ENCODE measurements around the gene DPM1. TPM values are rescaled to one million over a fixed set of nuclear protein-coding genes. Genes with fewer than 3 reads are reported as not detected.

Gene DPM1
- total RNA-seq, 1 experiment from 2014 or later, result 65.5 TPM

DNA sequence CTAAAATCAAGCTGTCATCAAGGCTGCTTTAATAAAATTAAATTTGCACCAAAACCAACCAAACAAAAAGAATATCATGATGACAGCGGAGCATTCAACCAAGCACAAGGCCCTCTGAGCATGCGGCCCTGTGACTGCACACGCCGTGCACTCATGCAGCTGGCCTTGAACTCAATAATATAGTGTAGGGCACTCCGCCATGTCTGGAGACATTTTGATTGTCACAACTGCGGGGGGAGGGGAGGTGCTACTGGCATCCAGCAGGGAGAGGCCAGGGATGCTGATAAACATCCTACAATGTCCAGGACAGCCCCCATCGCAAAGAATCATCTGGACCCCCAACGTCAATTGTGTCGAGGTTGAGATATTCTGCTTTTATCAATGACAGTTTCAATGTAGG, 10.0 kb upstream of the DPM1 start:
- no TSS peak for BruUV-seq (replicated peaks)
- TF ChIP-seq EZH2phosphoT487 (IDR thresholded peaks at IDR 0.05; ENCODE audit: borderline replicate concordance), result no peak
- no peak for TF ChIP-seq ZFX (IDR thresholded peaks at IDR 0.05)
- TF ChIP-seq JUND (IDR thresholded peaks at IDR 0.05), result no peak
- no peak for TF ChIP-seq POLR2AphosphoS5 (IDR thresholded peaks at IDR 0.05; ENCODE audit: low read depth, low read length)
- no peak for TF ChIP-seq FOSL1 (IDR thresholded peaks at IDR 0.05; ENCODE audit: low read depth)
- ChIA-PET RAD21 (ENCODE audit: low non-redundant PET in 1 of 2, low total read pairs in 2 of 2, uncharacterized antibody in 2 of 2, unreplicated experiment in 2 of 2) (no interaction called here), POLR2A (no interaction called here), CTCF (interaction anchor here (0.9 kb wide), 1 partner anchor 20 kb away, joined by 3 read pairs; no protein-coding TSS in a partner anchor)
- Histone ChIP-seq H3K9ac (ENCODE audit: low read length) (no peak overlapping the region), H3K4me1 (ENCODE audit: control insufficient read depth in 1 of 2, insufficient read depth in 2 of 2, low read length in 2 of 2) (no peaks in the 10 kb centered on the region), H4K20me1 (ENCODE audit: insufficient read depth) (no peaks in the 10 kb centered on the region), H3K9me3 (ENCODE audit: control insufficient read depth in 1 of 2, insufficient read depth in 1 of 2, low read depth in 1 of 2, low read length in 2 of 2) (no peaks in the 10 kb centered on the region), H3K9me2 (ENCODE audit: insufficient read depth) (no peaks in the 10 kb centered on the region), H3K27me3 (ENCODE audit: insufficient read depth, low read length) (no peaks in the 10 kb centered on the region), H2AFZ (ENCODE audit: low read depth, low read length, poor library complexity, severe bottlenecking) (no peak overlapping the region), H3K27ac (ENCODE audit: low read depth, low read length) (no peak overlapping the region), H3K4me3 (replicated peaks in 1 of 2; ENCODE audit: low read depth in 1 of 2, low read length in 2 of 2) (no peak overlapping the region), H3K4me2 (ENCODE audit: low read length) (no peak overlapping the region), H3K36me3 (ENCODE audit: control insufficient read depth in 1 of 2, insufficient read depth in 2 of 2, low read length in 2 of 2) (no peaks in the 10 kb centered on the region), H3K79me2 (ENCODE audit: insufficient read depth, low read length) (no peaks in the 10 kb centered on the region)
- DNase-seq (ENCODE audit: low read depth, low spot score) (no peak), ATAC-seq (no peak)
- intact Hi-C loops (cut with micrococcal nuclease), result no loop called here

DNA sequence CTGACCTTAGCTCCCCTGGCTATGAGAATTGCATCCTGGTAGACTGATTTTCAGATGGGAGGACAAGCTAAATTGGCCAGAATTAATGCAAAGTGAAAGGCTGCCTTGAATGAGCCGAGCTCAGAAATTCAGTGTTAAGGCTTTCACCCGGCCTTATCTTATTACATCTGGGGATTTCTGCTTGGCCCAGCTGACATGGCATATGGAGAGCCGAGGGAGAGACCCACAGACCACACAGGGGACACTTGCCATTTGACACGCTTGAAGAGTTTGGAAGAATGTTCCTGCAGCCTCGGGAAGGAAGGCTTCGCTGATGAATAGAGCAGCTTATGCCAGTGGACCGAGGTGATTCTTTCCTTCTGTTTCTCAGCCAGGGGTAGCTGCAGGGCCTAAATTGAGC, 9.3 kb upstream of the DPM1 start:
- no peak overlapping the region for H3K27ac ChIP-seq (ENCODE audit: low read depth, low read length)
- intact Hi-C loops (cut with micrococcal nuclease), result no loop called here
- ChIA-PET POLR2A (no interaction called here), RAD21 (ENCODE audit: low non-redundant PET in 1 of 2, low total read pairs in 2 of 2, uncharacterized antibody in 2 of 2, unreplicated experiment in 2 of 2) (no interaction called here), CTCF (interaction anchor here (0.9 to 1.2 kb wide), 2 partner anchors 20 to 351 kb away, joined by 3 read pairs; no protein-coding TSS in a partner anchor)
- no peak for ATAC-seq
- H3K36me3 ChIP-seq (ENCODE audit: control insufficient read depth in 1 of 2, insufficient read depth in 2 of 2, low read length in 2 of 2), result no peaks in the 10 kb centered on the region
- H3K9me2 ChIP-seq (ENCODE audit: insufficient read depth), result no peaks in the 10 kb centered on the region
- no peak for DNase-seq (ENCODE audit: low read depth, low spot score)
- H3K9me3 ChIP-seq (ENCODE audit: control insufficient read depth in 1 of 2, insufficient read depth in 1 of 2, low read depth in 1 of 2, low read length in 2 of 2), result no peaks in the 10 kb centered on the region
- H2AFZ ChIP-seq (ENCODE audit: low read depth, low read length, poor library complexity, severe bottlenecking), result no peak overlapping the region
- BruUV-seq (replicated peaks), result no TSS peak
- TF ChIP-seq, protein P1, sequence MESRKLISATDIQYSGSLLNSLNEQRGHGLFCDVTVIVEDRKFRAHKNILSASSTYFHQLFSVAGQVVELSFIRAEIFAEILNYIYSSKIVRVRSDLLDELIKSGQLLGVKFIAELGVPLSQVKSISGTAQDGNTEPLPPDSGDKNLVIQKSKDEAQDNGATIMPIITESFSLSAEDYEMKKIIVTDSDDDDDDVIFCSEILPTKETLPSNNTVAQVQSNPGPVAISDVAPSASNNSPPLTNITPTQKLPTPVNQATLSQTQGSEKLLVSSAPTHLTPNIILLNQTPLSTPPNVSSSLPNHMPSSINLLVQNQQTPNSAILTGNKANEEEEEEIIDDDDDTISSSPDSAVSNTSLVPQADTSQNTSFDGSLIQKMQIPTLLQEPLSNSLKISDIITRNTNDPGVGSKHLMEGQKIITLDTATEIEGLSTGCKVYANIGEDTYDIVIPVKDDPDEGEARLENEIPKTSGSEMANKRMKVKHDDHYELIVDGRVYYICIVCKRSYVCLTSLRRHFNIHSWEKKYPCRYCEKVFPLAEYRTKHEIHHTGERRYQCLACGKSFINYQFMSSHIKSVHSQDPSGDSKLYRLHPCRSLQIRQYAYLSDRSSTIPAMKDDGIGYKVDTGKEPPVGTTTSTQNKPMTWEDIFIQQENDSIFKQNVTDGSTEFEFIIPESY (IDR thresholded peaks at IDR 0.05; ENCODE audit: extremely low read depth, insufficient replicate concordance, low read length), result no peak
- TF ChIP-seq FOSL1 (IDR thresholded peaks at IDR 0.05; ENCODE audit: low read depth) (no peak), POLR2AphosphoS5 (IDR thresholded peaks at IDR 0.05; ENCODE audit: low read depth, low read length) (no peak), POLR2A (IDR thresholded peaks at IDR 0.05; ENCODE audit: borderline replicate concordance, extremely low read depth, insufficient read depth, insufficient read length) (no peak), SP1 (IDR thresholded peaks at IDR 0.05; ENCODE audit: low read depth) (no peak), TCF7L2 (IDR thresholded peaks at IDR 0.05; ENCODE audit: borderline replicate concordance, extremely low read depth, insufficient read depth, insufficient read length) (no peak), CEBPB (IDR thresholded peaks at IDR 0.05; ENCODE audit: low read depth) (no peak), EGR1 (IDR thresholded peaks at IDR 0.05; ENCODE audit: low read depth) (no peak), CBX3 (IDR thresholded peaks at IDR 0.05; ENCODE audit: low read depth) (no peak), ZNF274 (IDR thresholded peaks at IDR 0.05; ENCODE audit: low read depth, low read length) (no peak), SRF (IDR thresholded peaks at IDR 0.05; ENCODE audit: low read depth) (no peak), RAD21 (IDR thresholded peaks at IDR 0.05; ENCODE audit: low read depth) (no peak)
- TF ChIP-seq, protein P2, sequence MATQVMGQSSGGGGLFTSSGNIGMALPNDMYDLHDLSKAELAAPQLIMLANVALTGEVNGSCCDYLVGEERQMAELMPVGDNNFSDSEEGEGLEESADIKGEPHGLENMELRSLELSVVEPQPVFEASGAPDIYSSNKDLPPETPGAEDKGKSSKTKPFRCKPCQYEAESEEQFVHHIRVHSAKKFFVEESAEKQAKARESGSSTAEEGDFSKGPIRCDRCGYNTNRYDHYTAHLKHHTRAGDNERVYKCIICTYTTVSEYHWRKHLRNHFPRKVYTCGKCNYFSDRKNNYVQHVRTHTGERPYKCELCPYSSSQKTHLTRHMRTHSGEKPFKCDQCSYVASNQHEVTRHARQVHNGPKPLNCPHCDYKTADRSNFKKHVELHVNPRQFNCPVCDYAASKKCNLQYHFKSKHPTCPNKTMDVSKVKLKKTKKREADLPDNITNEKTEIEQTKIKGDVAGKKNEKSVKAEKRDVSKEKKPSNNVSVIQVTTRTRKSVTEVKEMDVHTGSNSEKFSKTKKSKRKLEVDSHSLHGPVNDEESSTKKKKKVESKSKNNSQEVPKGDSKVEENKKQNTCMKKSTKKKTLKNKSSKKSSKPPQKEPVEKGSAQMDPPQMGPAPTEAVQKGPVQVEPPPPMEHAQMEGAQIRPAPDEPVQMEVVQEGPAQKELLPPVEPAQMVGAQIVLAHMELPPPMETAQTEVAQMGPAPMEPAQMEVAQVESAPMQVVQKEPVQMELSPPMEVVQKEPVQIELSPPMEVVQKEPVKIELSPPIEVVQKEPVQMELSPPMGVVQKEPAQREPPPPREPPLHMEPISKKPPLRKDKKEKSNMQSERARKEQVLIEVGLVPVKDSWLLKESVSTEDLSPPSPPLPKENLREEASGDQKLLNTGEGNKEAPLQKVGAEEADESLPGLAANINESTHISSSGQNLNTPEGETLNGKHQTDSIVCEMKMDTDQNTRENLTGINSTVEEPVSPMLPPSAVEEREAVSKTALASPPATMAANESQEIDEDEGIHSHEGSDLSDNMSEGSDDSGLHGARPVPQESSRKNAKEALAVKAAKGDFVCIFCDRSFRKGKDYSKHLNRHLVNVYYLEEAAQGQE (IDR thresholded peaks at IDR 0.05; ENCODE audit: low read depth), result no peak
- TF ChIP-seq, protein P3, sequence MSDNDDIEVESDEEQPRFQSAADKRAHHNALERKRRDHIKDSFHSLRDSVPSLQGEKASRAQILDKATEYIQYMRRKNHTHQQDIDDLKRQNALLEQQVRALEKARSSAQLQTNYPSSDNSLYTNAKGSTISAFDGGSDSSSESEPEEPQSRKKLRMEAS (IDR thresholded peaks at IDR 0.05), result no peak
- no peaks in the 10 kb centered on the region for H3K27me3 ChIP-seq (ENCODE audit: insufficient read depth, low read length)
- H3K4me1 ChIP-seq (ENCODE audit: control insufficient read depth in 1 of 2, insufficient read depth in 2 of 2, low read length in 2 of 2), result no peaks in the 10 kb centered on the region
- no peaks in the 10 kb centered on the region for H3K79me2 ChIP-seq (ENCODE audit: insufficient read depth, low read length)
- H3K9ac ChIP-seq (ENCODE audit: low read length), result no peak overlapping the region
- H4K20me1 ChIP-seq (ENCODE audit: insufficient read depth), result no peaks in the 10 kb centered on the region
- H3K4me2 ChIP-seq (ENCODE audit: low read length), result no peak overlapping the region
- H3K4me3 ChIP-seq (replicated peaks in 1 of 2; ENCODE audit: low read depth in 1 of 2, low read length in 2 of 2), result no peak overlapping the region

All from HCT116 (cell line).